Activated CD8-positive, alpha-beta memory T cell treated with anti-CD3 and anti-CD28 coated beads for 1 hour (primary cell): ENCODE measurements around the gene ORC1.
"Not testable (repeated sequence)": the region's sequence is repeated elsewhere in the genome, so short reads cannot be mapped to it uniquely, and the experiment has no call there.

Experiments used
- DNase-seq, 2 donors: peaks; one replicate each; pipeline ENCODE4 v3.0.0-alpha.2; 2020; ENCODE audit warnings: low read depth in 1 of 2; ENCODE audit errors: extremely low read depth in 1 of 2

The ORC1 gene

GRCh38 chr1:52393174-52393573 is 11.0 kb downstream of the ORC1 start:
- no peak for DNase-seq

- no peak for DNase-seq
Observed at GRCh38 chr1:52386458-52386857, 17.8 kb downstream of the ORC1 start.

GRCh38 chr1:52385376-52385775 is 18.8 kb downstream of the ORC1 start:
- no peak for DNase-seq

- DNase-seq, result not testable (repeated sequence)
Observed at GRCh38 chr1:52369851-52370250, 34.4 kb downstream of the ORC1 start.

GRCh38 chr1:52368383-52369172 is 35.6 kb downstream of the ORC1 start:
- DNase-seq, result peak in 1 of 2 donors; percentile 43

GRCh38 chr1:52367272-52367671 is 37.0 kb downstream of the ORC1 start:
- DNase-seq, result no peak

GRCh38 chr1:52366517-52366827 is 37.8 kb downstream of the ORC1 start:
- DNase-seq, result no peak

- DNase-seq, result peak; percentile 96 to 99
Observed at GRCh38 chr1:52365746-52366516, 38.3 kb downstream of the ORC1 start, which contains the start of gene CC2D1B. Gene CC2D1B (minus strand): TSS chr1:52366205. CDS start chr1:52364620, 1,585 bp downstream.

- no peak for DNase-seq
Observed at GRCh38 chr1:52365071-52365745, 39.0 kb downstream of the ORC1 start.

- DNase-seq, result no peak
Observed at GRCh38 chr1:52364235-52364839, 39.9 kb downstream of the ORC1 start.

GRCh38 chr1:52360595-52360968 is 43.6 kb downstream of the ORC1 start:
- no peak for DNase-seq

GRCh38 chr1:52359676-52360594 is 44.3 kb downstream of the ORC1 start:
- DNase-seq, result no peak

GRCh38 chr1:52358851-52359497 is 45.2 kb downstream of the ORC1 start:
- no peak for DNase-seq

- DNase-seq, result no peak
Observed at GRCh38 chr1:52357397-52357796, 46.8 kb downstream of the ORC1 start.

GRCh38 chr1:52356818-52357355 is 47.3 kb downstream of the ORC1 start:
- no peak for DNase-seq

GRCh38 chr1:52355847-52356505 is 48.2 kb downstream of the ORC1 start:
- DNase-seq, result no peak

GRCh38 chr1:52355436-52355835 is 48.8 kb downstream of the ORC1 start:
- DNase-seq, result no peak

GRCh38 chr1:52352690-52353089 is 51.5 kb downstream of the ORC1 start:
- DNase-seq, result no peak

- DNase-seq, result no peak
Observed at GRCh38 chr1:52348704-52349300, 55.4 kb downstream of the ORC1 start.
